Astrocyte (in vitro differentiated cells and primary cell): ENCODE results near the gene FLACC1.

Experiments used
- EZH2 ChIP-seq: IDR thresholded peaks from 2 replicates; pipeline ENCODE4 v1.6.1; 2012; ENCODE audit warnings: mild to moderate bottlenecking, low read length, inconsistent platforms; ENCODE audit not compliant: insufficient read depth
- TF ChIP-seq, protein P1 (sequence below): IDR thresholded peaks from 2 replicates; pipeline ENCODE4 v1.5.1; 2011; ENCODE audit warnings: low read depth, mild to moderate bottlenecking, inconsistent platforms, low read length, moderate library complexity; ENCODE audit not compliant: insufficient read depth

GRCh38 chr2:201396595-201396994 is 39.5 kb upstream of the FLACC1 start:
- TF ChIP-seq, protein P1, sequence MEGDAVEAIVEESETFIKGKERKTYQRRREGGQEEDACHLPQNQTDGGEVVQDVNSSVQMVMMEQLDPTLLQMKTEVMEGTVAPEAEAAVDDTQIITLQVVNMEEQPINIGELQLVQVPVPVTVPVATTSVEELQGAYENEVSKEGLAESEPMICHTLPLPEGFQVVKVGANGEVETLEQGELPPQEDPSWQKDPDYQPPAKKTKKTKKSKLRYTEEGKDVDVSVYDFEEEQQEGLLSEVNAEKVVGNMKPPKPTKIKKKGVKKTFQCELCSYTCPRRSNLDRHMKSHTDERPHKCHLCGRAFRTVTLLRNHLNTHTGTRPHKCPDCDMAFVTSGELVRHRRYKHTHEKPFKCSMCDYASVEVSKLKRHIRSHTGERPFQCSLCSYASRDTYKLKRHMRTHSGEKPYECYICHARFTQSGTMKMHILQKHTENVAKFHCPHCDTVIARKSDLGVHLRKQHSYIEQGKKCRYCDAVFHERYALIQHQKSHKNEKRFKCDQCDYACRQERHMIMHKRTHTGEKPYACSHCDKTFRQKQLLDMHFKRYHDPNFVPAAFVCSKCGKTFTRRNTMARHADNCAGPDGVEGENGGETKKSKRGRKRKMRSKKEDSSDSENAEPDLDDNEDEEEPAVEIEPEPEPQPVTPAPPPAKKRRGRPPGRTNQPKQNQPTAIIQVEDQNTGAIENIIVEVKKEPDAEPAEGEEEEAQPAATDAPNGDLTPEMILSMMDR, result no peak
- no peak for TF ChIP-seq EZH2
